Stimulated activated CD8-positive, alpha-beta memory T cell treated with anti-CD3 and anti-CD28 coated beads, Interleukin-12 subunit alpha, Interleukin-12 subunit beta, amount 100 ng/mL, for 1 hour (primary cell): ENCODE results near the gene ICA1.
"Not testable (repeated sequence)": the region's sequence is repeated elsewhere in the genome, so short reads cannot be mapped to it uniquely, and the experiment has no call there.

Experiments used
- DNase-seq: peaks from one replicate; pipeline ENCODE4 v3.0.0-alpha.2; 2020; ENCODE audit warnings: low read depth

The ICA1 gene

GRCh38 chr7:8094164-8095140 lies 167.5 kb downstream of the ICA1 start:
- no peak for DNase-seq

GRCh38 chr7:8092140-8092539 lies 169.8 kb downstream of the ICA1 start:
- DNase-seq: no peak

- no peak for DNase-seq
These were observed 172.8 kb downstream of the ICA1 start for GRCh38 chr7:8089036-8089780.

GRCh38 chr7:8086239-8086638 lies 175.7 kb downstream of the ICA1 start:
- no peak for DNase-seq

GRCh38 chr7:8085420-8085819 lies 176.5 kb downstream of the ICA1 start:
- DNase-seq: no peak

- no peak for DNase-seq
These were observed 177.1 kb downstream of the ICA1 start for GRCh38 chr7:8084836-8085235.

- no peak for DNase-seq
These were observed 179.2 kb downstream of the ICA1 start for GRCh38 chr7:8082762-8083161.

GRCh38 chr7:8078418-8078817 lies 183.5 kb downstream of the ICA1 start:
- DNase-seq: no peak

- no peak for DNase-seq
These were observed 191.4 kb downstream of the ICA1 start for GRCh38 chr7:8070451-8071180.

- no peak for DNase-seq
These were observed 192.9 kb downstream of the ICA1 start for GRCh38 chr7:8068892-8069686.

GRCh38 chr7:8065356-8065813 lies 196.6 kb downstream of the ICA1 start:
- no peak for DNase-seq

GRCh38 chr7:8064828-8065227 lies 197.1 kb downstream of the ICA1 start:
- DNase-seq: no peak

GRCh38 chr7:8063706-8064297 lies 198.2 kb downstream of the ICA1 start:
- no peak for DNase-seq

- DNase-seq: not testable (repeated sequence)
These were observed 198.7 kb downstream of the ICA1 start for GRCh38 chr7:8063300-8063699.
